Keratinocyte (primary cell): Measurements from ENCODE around the gene DHRS4.

ENCODE experiments used
- EZH2 ChIP-seq: IDR thresholded peaks from one replicate; pipeline ENCODE4 v1.6.1; 2012; ENCODE audit warnings: inconsistent platforms, mild to moderate bottlenecking, low read length, moderate library complexity
- TF ChIP-seq, protein P1 (sequence below), 3 experiments: IDR thresholded peaks in 1 of 3; conservative IDR thresholded peaks in 1 of 3; optimal IDR thresholded peaks in 1 of 3; 2 replicates in 2 of 3; 3 replicates in 1 of 3; pipeline versions ENCODE3 to v1.5.1; 2011; ENCODE audit warnings: low read length in 3 of 3, mild to moderate bottlenecking in 3 of 3, moderate library complexity in 2 of 3, control low read depth in 1 of 3, inconsistent platforms in 1 of 3; ENCODE audit not compliant: insufficient read depth in 2 of 3; ENCODE audit errors: extremely low read depth in 1 of 3

DNA sequence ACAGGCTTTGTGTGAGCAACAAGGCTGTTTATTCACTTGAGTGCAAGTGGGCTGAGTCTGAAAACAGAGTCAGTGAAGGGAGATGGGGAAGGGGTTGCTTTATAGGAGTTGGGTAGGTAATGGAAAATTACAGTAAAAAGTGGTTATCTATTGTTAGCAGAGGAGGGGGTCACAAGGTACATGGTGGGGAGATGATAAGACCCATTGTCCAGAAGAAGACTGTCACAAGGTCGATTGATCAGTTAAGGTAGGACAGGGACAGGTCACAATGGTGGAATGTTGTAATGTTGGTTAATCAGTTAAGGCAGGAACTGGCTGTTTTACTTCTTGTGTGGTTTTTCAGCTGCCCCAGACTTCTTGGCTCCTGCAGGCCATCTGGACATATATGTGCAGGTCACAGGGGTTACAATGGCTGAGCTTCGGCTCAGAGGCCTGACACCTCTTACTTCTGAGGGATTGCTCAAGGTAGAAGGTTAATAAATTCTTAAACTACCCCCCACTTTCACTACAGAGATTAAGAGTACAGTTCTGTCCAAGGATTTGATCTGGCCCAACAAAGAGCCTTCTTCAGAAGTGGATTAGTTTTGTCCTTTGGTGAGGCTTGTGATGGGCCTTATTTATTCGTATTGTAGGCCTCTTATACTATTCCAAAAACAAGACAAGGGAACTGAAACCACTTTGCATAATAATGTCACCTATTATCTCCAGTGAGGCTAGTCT is 13.8 kb upstream of the DHRS4 start:
- TF ChIP-seq, protein P1, sequence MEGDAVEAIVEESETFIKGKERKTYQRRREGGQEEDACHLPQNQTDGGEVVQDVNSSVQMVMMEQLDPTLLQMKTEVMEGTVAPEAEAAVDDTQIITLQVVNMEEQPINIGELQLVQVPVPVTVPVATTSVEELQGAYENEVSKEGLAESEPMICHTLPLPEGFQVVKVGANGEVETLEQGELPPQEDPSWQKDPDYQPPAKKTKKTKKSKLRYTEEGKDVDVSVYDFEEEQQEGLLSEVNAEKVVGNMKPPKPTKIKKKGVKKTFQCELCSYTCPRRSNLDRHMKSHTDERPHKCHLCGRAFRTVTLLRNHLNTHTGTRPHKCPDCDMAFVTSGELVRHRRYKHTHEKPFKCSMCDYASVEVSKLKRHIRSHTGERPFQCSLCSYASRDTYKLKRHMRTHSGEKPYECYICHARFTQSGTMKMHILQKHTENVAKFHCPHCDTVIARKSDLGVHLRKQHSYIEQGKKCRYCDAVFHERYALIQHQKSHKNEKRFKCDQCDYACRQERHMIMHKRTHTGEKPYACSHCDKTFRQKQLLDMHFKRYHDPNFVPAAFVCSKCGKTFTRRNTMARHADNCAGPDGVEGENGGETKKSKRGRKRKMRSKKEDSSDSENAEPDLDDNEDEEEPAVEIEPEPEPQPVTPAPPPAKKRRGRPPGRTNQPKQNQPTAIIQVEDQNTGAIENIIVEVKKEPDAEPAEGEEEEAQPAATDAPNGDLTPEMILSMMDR (optimal IDR thresholded peaks at IDR 0.05 in 1 of 3, IDR thresholded peaks at IDR 0.05 in 1 of 3, conservative IDR thresholded peaks at IDR 0.05 in 1 of 3; ENCODE audit: extremely low read depth in 1 of 3, insufficient read depth in 2 of 3, low read length in 3 of 3): no peak
- TF ChIP-seq EZH2: no peak
